Measurements from ENCODE around the gene SLC9A9. TPM values are rescaled to one million over a fixed set of nuclear protein-coding genes. Genes with fewer than 3 reads are reported as not detected.
A peak's percentile ranks its signal among the peaks of the same experiment; 100 is the strongest.
"Not testable (repeated sequence)": the region's sequence is repeated elsewhere in the genome, so short reads cannot be mapped to it uniquely, and the experiment has no call there.

The SLC9A9 gene
- total RNA-seq, 1 donor from 2014 or later = 16.0 TPM

DNA sequence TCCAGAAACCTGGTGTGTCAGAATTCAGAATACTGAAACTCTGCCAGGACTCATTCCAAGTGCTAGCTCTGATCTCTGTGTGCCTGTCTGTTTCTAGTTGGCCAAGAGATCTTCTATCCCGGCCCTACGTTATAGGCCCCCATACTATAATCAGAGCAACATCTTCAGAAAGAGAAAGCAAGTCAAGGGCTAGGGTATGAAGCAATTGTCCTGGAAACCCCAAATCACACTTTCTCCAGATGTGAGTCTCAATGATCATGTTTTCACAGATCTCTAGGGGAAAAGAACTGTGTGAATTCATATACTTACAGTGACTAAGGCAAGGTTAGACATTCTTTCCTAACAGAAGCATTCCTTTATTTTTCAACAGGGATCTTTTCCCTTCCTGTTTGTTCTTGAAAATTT, 309.7 kb downstream of the SLC9A9 start:
- intact Hi-C loops (cut with DNase I) = loop anchor here (5.0 kb wide), 1 partner anchor 1531 kb away; no protein-coding TSS in a partner anchor
- ATAC-seq = peak; percentile 50
- DNase-seq (ENCODE audit: low spot score) = no peak

GRCh38 chr3:143538061-143538460, 310.2 kb downstream of the SLC9A9 start:
- peak; percentile 37 for ATAC-seq
- intact Hi-C loops (cut with DNase I) = loop anchor here (5.0 kb wide), 1 partner anchor 1531 kb away; no protein-coding TSS in a partner anchor
- no peak for DNase-seq (ENCODE audit: low spot score)

GRCh38 chr3:143536817-143537535, 311.3 kb downstream of the SLC9A9 start:
- DNase-seq (ENCODE audit: low spot score) = no peak
- intact Hi-C loops (cut with DNase I) = loop anchor here (5.0 kb wide), 1 partner anchor 1530 kb away; no protein-coding TSS in a partner anchor

DNA sequence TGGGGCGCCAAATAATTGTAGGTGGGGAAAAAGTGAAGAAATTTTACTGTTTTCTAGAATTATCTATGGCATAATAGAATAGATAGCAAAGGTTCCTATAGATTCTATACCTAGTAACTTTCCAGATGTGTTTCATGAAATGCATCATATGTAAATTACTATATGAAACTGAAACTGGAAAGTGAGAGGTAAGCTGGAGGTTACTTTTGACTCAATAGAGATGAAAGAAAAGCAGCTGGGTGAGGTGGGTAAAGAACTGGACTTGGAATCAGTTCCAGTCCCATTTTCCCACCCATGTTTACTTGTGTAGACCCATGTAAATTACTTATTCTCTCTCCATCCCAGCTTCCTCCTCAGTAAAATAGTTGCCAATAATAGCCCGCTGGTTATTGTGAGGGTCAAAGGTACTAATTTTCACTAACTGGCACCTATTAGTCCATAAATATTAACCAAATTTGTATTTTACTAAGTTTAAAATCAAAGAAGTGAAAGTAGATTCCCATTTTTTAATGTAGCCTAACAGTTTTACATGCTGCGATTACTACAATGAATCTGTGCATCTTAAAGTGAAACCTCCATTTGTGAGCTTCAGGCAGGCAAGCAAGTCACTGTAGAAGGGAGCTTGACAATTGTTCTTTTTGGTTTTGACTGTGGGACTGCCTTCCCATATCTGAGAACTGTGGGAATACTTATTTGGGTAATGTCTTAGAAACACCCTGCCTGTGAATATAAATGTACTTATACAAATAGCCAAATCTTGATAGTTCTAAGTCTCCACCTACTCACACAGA, 312.1 kb downstream of the SLC9A9 start:
- ATAC-seq (peak; percentile 12), DNase-seq (ENCODE audit: low spot score) (no peak)
- intact Hi-C loops (cut with DNase I) = loop anchor here (5.0 kb wide), 1 partner anchor 1529 kb away; no protein-coding TSS in a partner anchor

More at GRCh38 chr3:143536817-143537535, 311.3 kb downstream of the SLC9A9 start:
- ATAC-seq = peak; percentile 58

GRCh38 chr3:143533391-143533790, 314.9 kb downstream of the SLC9A9 start:
- ATAC-seq (no peak), DNase-seq (ENCODE audit: low spot score) (no peak)
- intact Hi-C loops (cut with DNase I) = no loop called here

DNA sequence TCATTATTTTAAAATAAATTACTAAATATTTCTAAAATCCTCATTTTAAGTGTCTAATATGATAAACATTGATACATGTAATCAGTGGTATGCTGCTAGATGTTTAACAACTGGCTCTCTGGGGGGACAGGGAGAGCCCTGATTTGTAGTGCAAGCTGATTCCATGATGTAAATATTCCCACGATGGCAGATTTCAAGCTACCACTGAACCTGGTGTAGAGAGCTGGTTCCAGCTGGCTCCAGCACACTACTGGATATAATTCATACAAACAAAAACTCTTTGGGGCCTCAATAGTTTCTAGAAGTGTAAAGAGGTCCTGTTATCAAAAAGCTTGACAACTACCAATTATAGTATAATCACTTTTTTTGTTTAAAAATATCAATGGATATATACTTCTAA, 316.2 kb downstream of the SLC9A9 start:
- ATAC-seq = no peak
- intact Hi-C loops (cut with DNase I) = no loop called here

DNA sequence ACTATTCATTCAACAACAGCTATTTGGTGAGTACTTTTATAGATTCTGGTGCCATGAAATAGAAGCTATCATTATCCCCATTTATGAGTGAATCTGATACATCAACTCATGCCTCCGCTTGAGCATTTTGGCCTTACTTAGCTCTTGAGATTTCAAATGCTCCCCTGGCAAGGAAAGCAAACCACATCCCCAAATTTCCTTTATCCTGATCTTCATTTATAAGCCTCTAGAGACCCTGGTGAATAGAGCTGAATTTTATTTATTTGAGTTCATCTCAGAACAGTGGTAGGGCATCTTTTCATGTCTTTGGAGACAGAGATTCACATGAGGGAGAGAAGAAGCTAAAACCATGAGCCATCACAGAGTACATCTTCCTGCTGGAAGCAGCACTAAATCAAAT, 317.2 kb downstream of the SLC9A9 start:
- intact Hi-C loops (cut with DNase I) = no loop called here
- DNase-seq (ENCODE audit: low spot score) (no peak), ATAC-seq (no peak)

More for the DNA sequence above, 316.2 kb downstream of the SLC9A9 start:
- DNase-seq (ENCODE audit: low spot score) = no peak

DNA sequence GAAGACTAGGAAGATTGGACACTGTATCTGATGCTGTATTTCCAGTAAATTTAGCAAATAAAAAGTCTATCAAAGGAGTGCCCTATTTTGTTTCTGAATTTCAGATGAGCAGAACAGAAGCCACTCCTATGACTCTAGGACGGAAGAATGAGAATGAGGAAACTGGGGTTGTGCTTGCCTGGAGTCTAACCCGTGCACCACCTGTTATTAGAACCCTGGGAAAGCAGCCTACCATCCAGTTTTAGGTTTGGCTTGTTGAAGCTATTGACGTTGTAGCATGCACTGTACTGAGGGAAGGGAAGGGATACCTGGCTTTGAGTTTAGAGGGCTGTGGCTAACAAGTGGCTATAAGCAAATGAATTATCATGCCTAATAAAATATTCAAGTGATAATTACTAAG, 318.5 kb downstream of the SLC9A9 start:
- DNase-seq (ENCODE audit: low spot score) = no peak
- intact Hi-C loops (cut with DNase I) = no loop called here
- no peak for ATAC-seq

GRCh38 chr3:143529018-143529478, 319.2 kb downstream of the SLC9A9 start:
- peak; percentile 83 for ATAC-seq
- intact Hi-C loops (cut with DNase I) = no loop called here

GRCh38 chr3:143526011-143526545, 322.2 kb downstream of the SLC9A9 start:
- ATAC-seq (no peak), DNase-seq (ENCODE audit: low spot score) (no peak)
- intact Hi-C loops (cut with DNase I) = no loop called here

More at GRCh38 chr3:143529018-143529478, 319.2 kb downstream of the SLC9A9 start:
- peak; percentile 61 for DNase-seq (ENCODE audit: low spot score)

DNA sequence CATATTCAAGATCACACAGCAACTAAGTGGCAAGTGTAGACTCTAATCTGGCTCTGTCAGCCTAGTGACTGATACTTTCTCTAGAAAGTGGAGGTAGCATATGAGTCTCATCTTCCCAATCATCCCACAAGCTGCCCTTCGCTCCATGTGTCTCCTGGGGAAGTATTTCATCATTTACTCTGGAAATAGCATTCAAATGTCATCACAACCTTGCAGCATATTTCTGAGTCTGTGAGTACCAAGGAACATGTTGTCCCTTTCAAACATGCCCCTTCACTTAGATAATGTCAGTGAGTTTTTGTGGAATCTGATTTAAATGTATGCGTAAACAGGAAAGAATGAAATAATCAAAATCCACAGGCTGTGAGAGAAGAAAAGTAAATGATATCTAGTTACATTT, 322.9 kb downstream of the SLC9A9 start:
- ATAC-seq (no peak), DNase-seq (ENCODE audit: low spot score) (no peak)
- intact Hi-C loops (cut with DNase I) = no loop called here

- no peak for DNase-seq (ENCODE audit: low spot score)
- intact Hi-C loops (cut with DNase I) = no loop called here
- no peak for ATAC-seq
Observed at GRCh38 chr3:143521803-143522202, 326.5 kb downstream of the SLC9A9 start.

GRCh38 chr3:143517131-143517530, 331.1 kb downstream of the SLC9A9 start:
- intact Hi-C loops (cut with DNase I); ATAC-seq; DNase-seq (ENCODE audit: low spot score): not testable (repeated sequence)

DNA sequence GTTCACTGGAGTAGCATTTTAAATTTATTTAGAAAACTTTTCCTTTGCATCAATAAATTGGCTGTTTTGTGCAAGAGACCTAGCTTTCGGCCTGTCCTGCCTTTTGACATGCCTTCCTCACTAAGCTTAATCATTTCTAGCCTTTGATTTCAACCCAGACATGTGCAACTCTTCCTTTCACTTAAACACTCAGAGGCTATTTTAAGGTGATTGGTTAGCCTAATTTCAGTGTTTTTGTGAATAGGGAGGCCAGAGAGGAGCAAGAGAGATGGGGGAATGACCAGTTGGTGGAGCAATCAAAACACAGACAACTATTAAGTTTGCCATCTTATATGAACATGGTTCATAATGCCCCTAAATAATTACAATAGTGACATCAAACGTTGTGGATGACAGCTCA, 333.4 kb downstream of the SLC9A9 start:
- DNase-seq (ENCODE audit: low spot score) (no peak), ATAC-seq (no peak)
- intact Hi-C loops (cut with DNase I) = no loop called here

- no peak for DNase-seq (ENCODE audit: low spot score)
- intact Hi-C loops (cut with DNase I) = no loop called here
- no peak for ATAC-seq
Observed at GRCh38 chr3:143514109-143514508, 334.2 kb downstream of the SLC9A9 start.

GRCh38 chr3:143511174-143511879, 336.9 kb downstream of the SLC9A9 start:
- intact Hi-C loops (cut with DNase I) = no loop called here
- ATAC-seq = no peak
- DNase-seq (ENCODE audit: low spot score) = no peak

- DNase-seq (ENCODE audit: low spot score) (no peak), ATAC-seq (no peak)
- intact Hi-C loops (cut with DNase I) = no loop called here
Observed at GRCh38 chr3:143510601-143511000, 337.7 kb downstream of the SLC9A9 start.

DNA sequence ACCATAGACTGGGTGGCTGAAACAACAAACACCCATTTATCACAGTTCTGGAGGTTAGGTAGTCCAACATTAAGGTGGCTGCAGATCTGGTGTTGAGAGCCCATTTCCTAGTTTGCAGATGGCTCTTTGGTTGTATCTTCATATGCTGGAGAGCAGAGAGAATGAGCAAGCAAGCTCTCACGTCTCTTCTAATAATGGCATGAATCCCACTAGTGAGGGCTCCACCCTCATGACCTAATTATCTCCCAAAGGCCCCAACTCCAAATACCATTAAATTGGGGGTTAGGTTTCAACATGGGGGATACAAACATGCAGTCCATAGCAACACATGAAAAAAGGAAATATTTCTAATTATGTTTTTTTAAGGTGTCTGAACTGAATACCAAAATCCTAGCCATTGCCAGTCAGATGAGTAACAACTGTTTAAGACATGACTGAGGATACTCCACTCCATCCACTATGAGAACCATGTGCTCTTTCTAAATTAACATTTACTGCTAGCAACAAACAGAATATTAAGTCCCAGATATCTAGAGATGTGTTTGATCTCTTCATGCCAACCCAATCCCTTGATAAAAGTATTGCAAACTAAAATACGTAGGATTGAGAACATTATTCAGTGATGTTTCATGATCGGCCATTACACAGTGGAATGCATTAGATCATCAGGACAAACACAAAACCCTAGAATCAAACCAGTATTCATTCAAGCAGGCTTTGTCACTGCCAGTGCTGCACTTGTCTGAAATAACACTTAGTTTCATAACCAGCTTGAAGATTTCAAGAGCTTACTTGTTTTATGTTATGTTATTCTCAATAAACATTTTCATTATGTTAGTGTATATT, 340.3 kb downstream of the SLC9A9 start:
- intact Hi-C loops (cut with DNase I) = no loop called here
- DNase-seq (ENCODE audit: low spot score) (no peak), ATAC-seq (no peak)

Measured in sciatic nerve (tissue), 2 donors.